ENCODE measurements around the gene GBA2.
A peak's percentile ranks its signal among the peaks of the same experiment; 100 is the strongest.

The GBA2 gene

GRCh38 chr9:35714123-35714522, 34.9 kb downstream of the GBA2 start:
- no peak for DNase-seq

GRCh38 chr9:35713578-35713977, 35.5 kb downstream of the GBA2 start:
- no peak for DNase-seq

- DNase-seq: no peak
Observed at GRCh38 chr9:35712762-35713400, 36.1 kb downstream of the GBA2 start.

GRCh38 chr9:35711501-35712428, 37.3 kb downstream of the GBA2 start:
- DNase-seq: no peak

GRCh38 chr9:35710818-35711500, 38.1 kb downstream of the GBA2 start:
- no peak for DNase-seq

- no peak for DNase-seq
Observed at GRCh38 chr9:35708146-35708545, 40.9 kb downstream of the GBA2 start.

GRCh38 chr9:35706951-35707350, 42.1 kb downstream of the GBA2 start:
- DNase-seq: no peak

- DNase-seq: no peak
Observed at GRCh38 chr9:35705836-35706430, 43.1 kb downstream of the GBA2 start.

GRCh38 chr9:35705372-35705771, 43.7 kb downstream of the GBA2 start:
- no peak for DNase-seq

- DNase-seq: no peak
Observed at GRCh38 chr9:35703906-35704672, 44.9 kb downstream of the GBA2 start.

- DNase-seq: no peak
Observed at GRCh38 chr9:35702696-35703095, 46.3 kb downstream of the GBA2 start.

GRCh38 chr9:35700942-35701341, 48.1 kb downstream of the GBA2 start:
- no peak for DNase-seq

GRCh38 chr9:35700031-35700430, 49.0 kb downstream of the GBA2 start:
- DNase-seq: no peak

- DNase-seq: no peak
Observed at GRCh38 chr9:35698231-35698630, 50.8 kb downstream of the GBA2 start.

GRCh38 chr9:35697486-35697885, 51.5 kb downstream of the GBA2 start:
- no peak for DNase-seq

- DNase-seq: peak in 2 of 4 experiments; percentile 14 to 23
Observed at GRCh38 chr9:35696520-35697215, 52.4 kb downstream of the GBA2 start.

GRCh38 chr9:35695943-35696401, 53.1 kb downstream of the GBA2 start:
- no peak for DNase-seq

- no peak for DNase-seq
Observed at GRCh38 chr9:35691757-35692301, 57.2 kb downstream of the GBA2 start.

GRCh38 chr9:35691334-35691650, 57.7 kb downstream of the GBA2 start:
- DNase-seq: no peak

- DNase-seq: peak in 1 of 4 experiments; percentile 21
Observed at GRCh38 chr9:35690614-35691333, 58.3 kb downstream of the GBA2 start.

- no peak for DNase-seq
Observed at GRCh38 chr9:35690294-35690613, 58.8 kb downstream of the GBA2 start.

All from activated naive CD4-positive, alpha-beta T cell (primary cell).